Activated naive CD8-positive, alpha-beta T cell treated with anti-CD3 and anti-CD28 coated beads for 36 hours (primary cell): Measurements from ENCODE around the gene LCOR. TPM values are rescaled to one million over a fixed set of nuclear protein-coding genes. Genes with fewer than 3 reads are reported as not detected.
"Not testable (repeated sequence)": the region's sequence is repeated elsewhere in the genome, so short reads cannot be mapped to it uniquely, and the experiment has no call there.

ENCODE experiments used
- DNase-seq: peaks from one replicate; pipeline ENCODE4 v3.0.0; 2021
- H3K27ac Mint-ChIP-seq: one replicate; pipeline ENCODE4 v1.8.0; 2022; ENCODE audit warnings: mild to moderate bottlenecking, moderate library complexity, mixed read lengths
- H3K27me3 Mint-ChIP-seq: one replicate; pipeline ENCODE4 v1.8.0; 2022; ENCODE audit warnings: mild to moderate bottlenecking, mixed read lengths
- H3K36me3 Mint-ChIP-seq: one replicate; pipeline ENCODE4 v1.8.0; 2021; ENCODE audit warnings: mild to moderate bottlenecking, mixed read lengths
- H3K4me1 Mint-ChIP-seq: one replicate; pipeline ENCODE4 v1.8.0; 2021; ENCODE audit warnings: mixed read lengths
- H3K4me3 Mint-ChIP-seq: one replicate; pipeline ENCODE4 v1.8.0; 2022; ENCODE audit warnings: mild to moderate bottlenecking, moderate library complexity, mixed read lengths
- H3K9me3 Mint-ChIP-seq: one replicate; pipeline ENCODE4 v1.8.0; 2022; ENCODE audit warnings: mixed read lengths
- total RNA-seq, 2 experiments: library from RNA; stranded (reverse); gene quantifications; one replicate each; pipeline ENCODE4 v1.2.3, GENCODE V29; 2021

The LCOR gene
- total RNA-seq, 2 experiments from 2014 or later: 25.9 to 27.6 TPM

DNA sequence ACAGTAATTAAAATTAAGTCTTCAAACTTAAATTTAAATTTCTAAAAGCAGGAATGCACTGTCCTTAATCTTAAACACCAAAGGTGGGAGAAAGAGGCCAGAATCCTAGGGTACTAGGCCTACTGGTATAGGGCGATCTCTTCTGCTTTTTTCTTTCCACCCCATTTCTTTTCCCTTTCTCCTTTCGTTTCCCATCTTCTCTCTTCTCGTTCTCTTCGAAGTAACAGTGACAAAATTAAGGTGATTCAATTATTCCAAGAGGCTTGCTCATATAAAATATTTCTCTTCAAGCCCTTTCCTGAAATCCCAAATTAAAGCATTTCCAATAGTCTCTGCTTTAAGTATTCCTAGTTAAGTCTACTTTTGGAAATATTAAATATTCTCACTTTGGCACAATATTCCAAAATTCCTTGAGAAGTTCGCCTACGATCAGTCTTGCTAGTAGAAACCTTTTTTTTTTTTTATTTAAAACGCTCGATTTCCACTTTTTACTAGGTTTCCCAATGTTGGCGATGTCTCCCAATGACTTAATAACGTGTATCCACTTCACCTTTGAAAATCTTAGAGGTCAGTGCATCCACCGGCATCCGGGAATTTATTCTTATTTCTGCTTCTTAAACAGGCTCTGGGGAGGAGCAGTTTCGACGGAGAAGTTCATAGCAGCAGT, 765 bp upstream of the LCOR start:
- DNase-seq: no peak
- Mint-ChIP-seq H3K4me3 (peak overlapping the region; percentile 86), H3K27ac (peak overlapping the region; percentile 94), H3K27me3 (no peaks in the 10 kb centered on the region), H3K36me3 (peaks cover 19% of the 10 kb centered on the region), H3K9me3 (no peaks in the 10 kb centered on the region), H3K4me1 (peaks cover 44% of the 10 kb centered on the region)

DNA sequence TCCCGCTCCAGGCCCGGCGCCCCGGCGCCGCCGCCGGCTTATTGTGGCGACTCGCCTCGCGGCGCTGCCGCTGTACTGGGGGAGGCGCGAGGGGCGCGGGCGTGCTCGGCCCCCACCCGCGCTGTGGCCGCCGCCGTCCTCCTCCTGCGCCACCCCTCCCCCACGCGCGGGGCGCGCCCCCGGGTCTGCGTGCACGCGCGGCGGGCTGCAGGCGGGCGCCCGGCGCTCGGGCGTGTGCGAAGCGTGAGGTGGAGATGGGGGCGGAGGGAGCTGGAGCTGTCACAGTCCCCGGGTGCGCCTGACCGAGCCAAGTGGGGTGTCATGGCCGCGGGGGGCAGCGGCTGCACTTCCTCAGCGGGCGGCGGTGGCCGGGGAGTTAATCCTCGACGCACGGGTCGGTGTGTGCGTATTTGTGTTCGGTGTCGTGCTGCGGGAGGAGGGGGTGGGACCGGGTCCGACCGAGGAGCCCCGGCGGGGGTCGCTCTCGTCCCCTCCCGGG, 672 bp downstream of the LCOR start:
- H3K27me3 Mint-ChIP-seq: no peaks in the 10 kb centered on the region
- DNase-seq: peak; percentile 92
- peaks cover 52% of the 10 kb centered on the region for H3K4me1 Mint-ChIP-seq
- peak overlapping the region; percentile 86 for H3K27ac Mint-ChIP-seq
- H3K9me3 Mint-ChIP-seq: no peaks in the 10 kb centered on the region
- H3K4me3 Mint-ChIP-seq: peak overlapping the region; percentile 92
- H3K36me3 Mint-ChIP-seq: peaks cover 27% of the 10 kb centered on the region

DNA sequence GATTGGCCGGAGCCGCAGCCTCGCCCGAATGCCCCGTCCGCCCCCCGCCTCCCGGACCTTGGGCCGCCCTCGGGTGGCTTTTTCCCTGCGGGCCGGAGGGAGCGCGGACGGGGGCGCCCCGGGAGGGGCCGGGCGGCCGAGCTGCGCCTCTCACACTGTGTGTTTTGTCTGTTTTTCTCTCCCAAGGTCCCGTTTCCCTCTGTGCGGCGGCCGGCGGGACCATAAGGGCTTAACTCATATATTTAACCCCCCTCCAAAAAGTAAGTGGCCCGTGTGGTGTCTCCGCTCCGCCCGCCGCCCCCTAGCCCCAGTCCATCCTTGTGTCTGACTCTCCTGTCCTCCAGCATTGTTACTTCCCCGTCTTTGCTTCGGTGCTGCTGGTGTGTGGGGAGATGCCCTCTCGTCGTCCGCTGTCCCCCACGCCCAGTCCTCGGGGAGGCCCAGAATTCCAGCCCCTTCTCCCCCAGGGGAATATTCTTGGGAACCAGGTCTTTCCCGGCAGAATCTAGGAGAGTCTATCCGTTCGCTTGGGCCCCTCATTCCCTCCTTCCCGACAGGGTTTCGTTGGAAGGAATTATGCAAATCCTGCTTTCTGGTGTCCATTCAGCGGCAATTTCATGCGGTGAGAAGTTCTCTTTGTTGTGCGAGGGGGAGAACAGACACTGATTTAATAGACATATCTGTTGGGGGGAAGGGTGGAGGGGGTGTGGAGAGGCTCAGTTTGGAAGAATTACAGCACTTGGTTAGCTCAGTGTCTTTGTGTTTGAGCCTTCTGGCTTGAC, 1.3 kb downstream of the LCOR start:
- no peaks in the 10 kb centered on the region for H3K9me3 Mint-ChIP-seq
- H3K4me1 Mint-ChIP-seq: peaks cover 57% of the 10 kb centered on the region

DNA sequence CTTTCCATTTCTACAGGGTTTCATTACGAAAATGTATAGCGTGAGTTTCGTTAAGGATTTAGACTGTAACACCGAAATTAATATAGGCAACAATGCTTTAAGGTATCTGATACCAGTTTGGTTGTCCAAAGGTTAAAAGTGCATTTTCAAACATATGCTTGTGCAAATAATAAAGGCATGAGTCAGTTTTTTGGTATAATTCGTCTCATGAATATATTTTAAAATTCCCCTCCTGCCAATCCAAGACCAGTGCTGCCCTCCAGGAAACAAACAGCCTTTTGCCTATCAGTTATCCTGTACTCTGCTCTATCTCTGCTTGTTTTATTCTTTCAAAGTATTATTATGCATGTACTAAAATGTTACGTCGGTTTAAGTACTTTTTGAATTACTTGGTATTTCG, 2.0 kb downstream of the LCOR start:
- peak overlapping the region; percentile 90 for H3K27ac Mint-ChIP-seq
- peak overlapping the region; percentile 95 for H3K4me3 Mint-ChIP-seq
- H3K9me3 Mint-ChIP-seq: no peaks in the 10 kb centered on the region
- H3K27me3 Mint-ChIP-seq: no peaks in the 10 kb centered on the region
- H3K36me3 Mint-ChIP-seq: peaks cover 35% of the 10 kb centered on the region
- peaks cover 62% of the 10 kb centered on the region for H3K4me1 Mint-ChIP-seq
- DNase-seq: no peak

More for the DNA sequence above, 1.3 kb downstream of the LCOR start:
- H3K36me3 Mint-ChIP-seq: peaks cover 32% of the 10 kb centered on the region
- peak overlapping the region; percentile 95 for H3K4me3 Mint-ChIP-seq
- peak overlapping the region; percentile 90 for H3K27ac Mint-ChIP-seq
- no peak for DNase-seq
- H3K27me3 Mint-ChIP-seq: no peaks in the 10 kb centered on the region

DNA sequence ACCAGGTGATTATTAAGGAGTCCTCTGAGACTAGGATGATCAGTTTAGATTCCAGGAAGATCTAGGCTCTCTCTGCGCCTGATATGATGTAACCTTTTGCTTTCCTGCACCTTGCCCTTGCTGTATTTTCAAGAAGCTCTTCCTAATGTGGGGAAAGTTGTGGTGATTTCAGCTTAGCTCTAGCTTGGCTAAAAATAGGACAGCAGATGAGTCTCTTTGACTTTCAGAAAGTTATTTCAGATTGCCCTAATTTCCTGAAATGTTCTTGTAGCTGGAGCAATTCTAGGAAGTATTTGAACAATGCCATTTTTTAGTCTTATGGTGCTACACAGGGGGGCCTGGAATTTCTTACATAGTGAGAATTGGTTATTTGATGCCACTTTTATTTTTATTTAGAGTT, 3.8 kb downstream of the LCOR start:
- Mint-ChIP-seq H3K36me3 (peaks cover 40% of the 10 kb centered on the region), H3K4me1 (peaks cover 63% of the 10 kb centered on the region), H3K27me3 (no peaks in the 10 kb centered on the region), H3K27ac (peak overlapping the region; percentile 47), H3K9me3 (no peaks in the 10 kb centered on the region), H3K4me3 (peak overlapping the region; percentile 20)
- no peak for DNase-seq

DNA sequence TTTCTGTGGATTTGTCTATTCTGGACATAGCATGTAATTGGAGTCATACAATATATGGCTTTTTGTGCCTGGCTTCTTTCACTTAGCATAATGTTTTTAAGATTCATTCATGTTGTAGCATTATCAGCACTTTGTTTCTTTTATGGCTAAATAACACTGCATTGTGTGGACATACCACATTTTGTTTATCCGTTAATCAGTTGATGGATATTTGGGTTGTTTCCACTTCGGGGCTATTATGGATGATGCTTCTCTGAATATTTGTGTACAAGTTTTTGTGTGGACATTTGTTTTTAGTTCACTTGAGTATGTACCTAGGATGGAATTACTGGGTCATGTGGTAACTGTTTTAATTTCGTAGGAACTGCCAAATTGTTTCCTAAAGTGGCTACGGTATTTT, 6.4 kb downstream of the LCOR start:
- Mint-ChIP-seq H3K4me3 (no peak overlapping the region), H3K27me3 (no peaks in the 10 kb centered on the region), H3K9me3 (no peaks in the 10 kb centered on the region), H3K27ac (no peak overlapping the region), H3K4me1 (peaks cover 70% of the 10 kb centered on the region), H3K36me3 (peaks cover 46% of the 10 kb centered on the region)
- DNase-seq: no peak

DNA sequence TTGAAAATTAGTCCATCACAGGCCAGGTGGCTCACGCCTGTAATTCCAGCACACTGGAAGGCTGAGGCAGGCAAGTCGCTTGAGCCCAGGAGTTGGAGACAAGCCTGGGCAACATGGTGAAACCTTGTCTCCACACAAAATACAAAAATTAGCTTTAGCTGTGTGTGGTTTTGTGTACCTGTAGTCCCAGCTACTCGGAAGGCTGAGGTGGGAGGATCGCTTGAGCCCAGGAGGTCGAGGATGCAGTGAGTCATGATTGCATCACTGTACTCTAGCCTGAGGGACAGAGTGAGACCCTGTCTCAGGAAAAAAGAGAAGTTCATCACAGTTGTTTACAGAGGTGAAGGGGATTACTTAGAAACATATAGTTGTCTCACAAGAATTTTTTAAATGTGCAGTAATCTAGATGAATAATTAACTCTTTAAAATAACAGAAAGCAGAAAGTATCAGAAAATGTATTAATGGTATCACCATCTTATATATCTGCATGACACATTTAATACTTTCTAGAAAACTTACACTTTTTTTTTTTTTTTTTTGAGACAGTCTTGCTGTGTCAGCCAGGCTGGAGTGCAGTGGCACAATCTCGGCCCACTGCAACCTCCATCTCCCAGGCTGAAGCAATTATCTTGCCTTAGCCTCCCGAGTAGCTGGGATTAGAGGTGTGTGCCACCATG, 8.9 kb downstream of the LCOR start:
- Mint-ChIP-seq H3K36me3 (peaks cover 36% of the 10 kb centered on the region), H3K4me3 (peak overlapping the region; percentile 20), H3K9me3 (no peaks in the 10 kb centered on the region), H3K4me1 (peaks cover 62% of the 10 kb centered on the region), H3K27me3 (no peaks in the 10 kb centered on the region), H3K27ac (peak overlapping the region; percentile 85)
- peak; percentile 28 for DNase-seq

DNA sequence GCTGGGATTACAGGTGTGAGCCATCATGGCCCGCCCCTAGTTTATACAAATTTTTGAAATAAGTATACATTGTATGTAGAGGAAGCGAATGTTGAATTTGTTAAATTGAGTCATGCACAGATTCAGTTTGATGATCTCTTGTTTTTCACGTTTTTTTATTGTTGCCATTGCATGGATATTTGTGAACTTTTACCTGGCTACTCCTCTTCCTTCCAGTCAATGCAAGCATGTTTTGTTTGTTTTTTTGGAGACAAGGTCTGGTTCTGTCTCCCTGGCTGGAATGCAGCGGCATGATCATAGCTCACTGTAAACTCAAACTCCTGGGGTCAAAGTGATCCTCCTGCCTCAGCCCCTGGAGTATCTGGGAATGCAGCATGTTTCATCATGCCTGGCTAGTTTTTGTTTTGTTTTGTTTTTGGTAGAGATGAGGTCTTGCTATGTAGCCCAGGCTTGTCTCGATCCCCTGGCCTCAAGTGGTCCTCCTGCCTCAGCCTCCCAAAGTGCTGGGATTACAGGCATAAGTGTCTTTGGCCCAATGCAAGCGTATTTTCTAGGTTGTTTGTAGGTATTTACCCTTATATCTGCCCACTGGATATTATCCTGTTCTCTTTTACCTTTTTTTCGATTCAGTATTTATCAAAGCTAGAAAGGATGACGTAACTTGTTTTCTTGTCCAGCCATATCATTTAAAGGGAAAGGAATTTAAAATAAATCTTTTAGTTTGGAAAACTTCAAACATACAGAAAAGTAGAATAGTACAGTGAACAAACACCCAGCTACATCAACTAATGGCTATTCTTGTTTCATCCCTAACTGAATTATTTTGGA, 11.0 kb downstream of the LCOR start:
- Mint-ChIP-seq H3K27me3 (no peaks in the 10 kb centered on the region), H3K27ac (peak overlapping the region; percentile 25), H3K4me3 (no peak overlapping the region), H3K4me1 (peaks cover 47% of the 10 kb centered on the region), H3K36me3 (peaks cover 26% of the 10 kb centered on the region), H3K9me3 (no peaks in the 10 kb centered on the region)
- no peak for DNase-seq

DNA sequence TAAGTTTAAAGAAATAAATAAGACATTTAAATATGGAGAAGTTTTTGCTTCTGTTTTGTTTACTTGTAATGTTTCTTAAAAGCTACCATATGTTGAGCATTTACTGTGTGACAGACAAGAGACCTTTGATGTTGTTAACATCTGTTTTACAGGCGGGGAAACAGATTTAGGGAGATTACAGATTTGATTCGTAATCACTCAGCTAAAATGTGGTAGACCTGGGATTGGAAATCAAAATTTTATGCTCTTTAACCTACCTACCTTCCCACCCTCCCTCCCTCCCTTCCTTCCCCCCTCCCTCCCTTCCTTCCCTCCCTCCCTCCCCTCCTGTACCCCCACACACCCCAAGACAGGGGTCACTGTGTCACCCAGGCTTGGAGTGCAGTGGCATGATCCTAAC, 11.7 kb downstream of the LCOR start:
- Mint-ChIP-seq H3K27ac (no peak overlapping the region), H3K4me1 (peaks cover 41% of the 10 kb centered on the region), H3K36me3 (peaks cover 20% of the 10 kb centered on the region), H3K9me3 (no peaks in the 10 kb centered on the region), H3K27me3 (no peaks in the 10 kb centered on the region), H3K4me3 (no peak overlapping the region)
- no peak for DNase-seq

DNA sequence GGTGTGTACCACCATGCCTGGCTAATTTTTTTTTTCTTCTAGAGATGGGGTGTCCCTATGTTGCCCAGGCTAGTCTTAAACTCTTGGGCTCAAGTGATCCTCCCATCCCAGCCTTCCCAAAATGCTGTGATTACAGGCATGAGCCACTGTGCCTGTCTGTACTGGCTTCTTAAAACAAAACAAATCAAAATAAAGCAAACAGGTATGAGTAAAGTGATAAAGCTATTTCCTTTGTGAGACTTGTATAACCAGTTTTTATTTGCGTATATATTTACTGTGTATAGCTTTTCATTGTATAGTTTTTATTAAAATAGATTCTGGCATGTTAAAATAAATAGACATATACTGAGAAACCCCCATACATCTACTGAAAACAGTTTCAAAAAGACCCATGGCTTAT, 14.3 kb downstream of the LCOR start:
- no peak for DNase-seq
- Mint-ChIP-seq H3K27me3 (no peaks in the 10 kb centered on the region), H3K36me3 (peaks cover 14% of the 10 kb centered on the region), H3K4me3 (no peak overlapping the region), H3K4me1 (peaks cover 25% of the 10 kb centered on the region), H3K9me3 (no peaks in the 10 kb centered on the region), H3K27ac (no peak overlapping the region)

DNA sequence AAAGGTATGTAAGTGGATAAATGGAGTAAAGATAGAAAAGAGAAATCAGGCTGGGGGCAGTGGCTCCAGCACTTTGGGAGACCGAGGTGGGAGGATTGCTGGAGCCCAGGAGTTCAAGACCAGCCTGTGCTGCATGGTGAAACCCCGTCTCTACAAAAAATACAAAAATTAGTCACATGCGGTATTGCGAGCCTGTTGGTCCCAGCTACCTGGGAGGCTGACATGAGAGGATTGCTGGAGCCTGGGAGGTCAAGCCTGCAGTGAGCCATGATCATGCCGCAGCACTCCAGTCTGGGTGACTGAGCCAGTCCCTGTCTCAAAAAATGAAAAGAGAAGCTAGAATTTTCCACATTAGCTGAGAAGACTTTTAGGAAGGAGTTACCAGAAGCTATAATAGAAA, 14.8 kb downstream of the LCOR start:
- Mint-ChIP-seq H3K27ac (no peak overlapping the region), H3K4me1 (peaks cover 25% of the 10 kb centered on the region), H3K9me3 (no peaks in the 10 kb centered on the region), H3K27me3 (no peaks in the 10 kb centered on the region), H3K36me3 (peaks cover 13% of the 10 kb centered on the region), H3K4me3 (no peak overlapping the region)
- no peak for DNase-seq

DNA sequence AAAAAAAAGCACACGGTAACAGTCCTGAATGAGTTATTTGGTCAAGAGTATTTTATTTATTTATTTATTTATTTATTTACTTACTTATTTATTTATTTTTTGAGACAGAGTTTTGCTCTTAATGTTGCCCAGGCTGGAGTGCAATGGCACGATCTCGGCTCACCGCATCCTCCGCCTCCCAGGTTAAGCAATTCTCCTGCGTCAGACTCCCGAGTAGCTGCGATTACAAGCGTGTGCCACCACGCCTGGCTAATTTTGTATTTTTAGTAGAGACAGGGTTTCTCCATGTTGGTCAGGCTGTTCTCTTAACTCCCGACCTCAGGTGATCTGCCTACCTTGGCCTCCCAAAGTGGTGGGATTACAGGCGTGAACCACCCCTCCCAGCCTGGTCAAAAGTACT, 15.3 kb downstream of the LCOR start:
- H3K9me3 Mint-ChIP-seq, H3K27me3 Mint-ChIP-seq, DNase-seq, H3K4me3 Mint-ChIP-seq, H3K27ac Mint-ChIP-seq: not testable (repeated sequence)
- H3K36me3 Mint-ChIP-seq: peaks cover 12% of the 10 kb centered on the region
- peaks cover 25% of the 10 kb centered on the region for H3K4me1 Mint-ChIP-seq

DNA sequence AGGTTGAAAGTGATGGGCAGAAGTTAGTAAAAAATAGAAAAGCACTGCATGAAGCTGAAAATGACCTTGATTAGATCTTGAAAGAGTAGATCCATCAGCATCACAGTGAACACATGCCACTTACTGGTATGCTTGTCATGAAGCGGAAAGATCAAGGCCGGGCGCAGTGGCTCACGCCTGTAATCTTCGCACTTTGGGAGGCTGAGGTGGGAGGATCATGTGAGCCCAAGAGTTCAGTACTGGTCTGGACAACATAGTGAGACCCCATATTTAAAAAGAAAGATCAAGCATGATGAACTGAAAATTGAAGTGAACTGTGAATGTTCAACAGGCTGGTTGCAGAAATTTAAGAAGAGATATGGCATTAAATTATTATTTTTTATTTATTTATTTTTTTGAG, 18.0 kb downstream of the LCOR start:
- no peak overlapping the region for H3K27ac Mint-ChIP-seq

DNA sequence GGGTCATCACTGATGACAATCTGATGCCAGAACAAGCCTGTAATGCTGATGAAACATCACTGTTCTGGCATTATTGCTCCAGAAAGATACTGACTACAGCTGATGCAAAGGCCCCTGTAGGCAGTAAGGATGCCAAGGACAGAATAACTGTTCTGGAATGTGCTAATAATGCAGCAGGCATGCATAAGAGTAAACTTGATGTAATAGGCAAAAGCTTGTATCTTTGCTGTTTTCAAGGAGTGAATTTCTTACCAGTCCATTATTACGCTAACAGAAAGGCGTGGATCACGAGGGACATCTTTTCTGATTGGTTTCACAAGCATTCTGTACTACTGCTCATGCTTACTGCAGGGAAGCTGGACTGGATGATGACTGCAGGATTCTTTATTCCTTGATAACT, 18.7 kb downstream of the LCOR start:
- no peak overlapping the region for H3K4me3 Mint-ChIP-seq
- H3K4me1 Mint-ChIP-seq: peaks cover 2% of the 10 kb centered on the region
- no peaks in the 10 kb centered on the region for H3K9me3 Mint-ChIP-seq
- H3K36me3 Mint-ChIP-seq: peaks cover 4% of the 10 kb centered on the region
- no peak for DNase-seq
- H3K27ac Mint-ChIP-seq: no peak overlapping the region
- H3K27me3 Mint-ChIP-seq: no peaks in the 10 kb centered on the region

More for the DNA sequence above, 18.0 kb downstream of the LCOR start:
- H3K4me1 Mint-ChIP-seq: peaks cover 2% of the 10 kb centered on the region
- H3K9me3 Mint-ChIP-seq: no peaks in the 10 kb centered on the region
- H3K27me3 Mint-ChIP-seq: no peaks in the 10 kb centered on the region
- no peak overlapping the region for H3K4me3 Mint-ChIP-seq
- H3K36me3 Mint-ChIP-seq: peaks cover 4% of the 10 kb centered on the region
- DNase-seq: no peak
